GM19463 (cell line): ENCODE measurements around the gene B9D1.

Source experiments
- ATAC-seq: cut with Tn5 transposase; IDR thresholded peaks from one replicate; pipeline ENCODE4 v1.9.1; 2021; ENCODE audit warnings: mild to moderate bottlenecking, moderate library complexity; ENCODE audit not compliant: unreplicated experiment

Gene B9D1

DNA sequence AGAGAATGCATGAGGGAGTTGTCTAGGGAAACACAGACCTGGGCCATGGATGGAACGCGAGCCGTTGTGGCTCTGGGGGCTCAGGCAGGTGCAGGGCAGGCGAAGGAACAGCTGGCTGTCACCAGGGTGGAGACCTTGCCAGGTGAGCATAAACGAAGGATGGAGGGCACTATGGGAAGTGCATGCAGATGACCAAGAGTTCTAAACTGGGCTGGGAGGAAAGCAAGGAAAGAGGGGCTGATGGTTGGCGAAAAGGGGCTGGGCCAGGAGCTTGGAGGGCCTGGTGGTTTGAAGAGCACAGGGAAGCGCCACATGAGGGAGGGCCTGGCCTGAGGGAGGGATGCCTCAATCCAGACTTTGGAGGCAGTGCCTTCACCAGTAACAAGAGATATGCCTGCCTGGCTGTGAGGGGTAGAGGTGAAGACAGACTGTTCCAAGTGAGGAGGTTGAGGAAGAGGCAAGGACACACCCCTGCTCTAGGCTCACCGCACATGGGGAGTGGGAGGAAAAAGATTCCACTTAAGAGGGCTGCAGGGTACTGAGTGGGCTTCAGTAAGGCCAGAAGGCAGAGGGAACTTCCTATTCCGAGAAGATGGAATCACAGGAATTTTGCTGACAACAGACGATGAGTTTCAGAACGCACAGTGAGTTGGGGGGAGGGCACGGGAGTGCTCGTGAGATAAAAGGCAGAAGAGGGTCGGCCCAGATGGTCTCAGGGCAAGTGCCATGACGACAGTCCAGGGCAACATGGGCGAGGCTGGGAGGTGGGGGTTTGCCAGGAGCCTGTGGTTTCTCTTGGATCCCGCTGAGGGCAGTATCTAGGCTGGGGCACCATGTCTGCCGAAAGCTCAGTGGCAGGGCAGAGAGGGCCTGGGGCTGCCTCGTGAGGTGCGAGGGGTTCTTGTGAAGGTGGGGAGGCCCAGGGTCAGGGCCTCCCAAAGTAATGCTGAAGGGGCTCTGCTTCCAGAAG lies 20.6 kb downstream of the B9D1 start:
- ATAC-seq: no peak

DNA sequence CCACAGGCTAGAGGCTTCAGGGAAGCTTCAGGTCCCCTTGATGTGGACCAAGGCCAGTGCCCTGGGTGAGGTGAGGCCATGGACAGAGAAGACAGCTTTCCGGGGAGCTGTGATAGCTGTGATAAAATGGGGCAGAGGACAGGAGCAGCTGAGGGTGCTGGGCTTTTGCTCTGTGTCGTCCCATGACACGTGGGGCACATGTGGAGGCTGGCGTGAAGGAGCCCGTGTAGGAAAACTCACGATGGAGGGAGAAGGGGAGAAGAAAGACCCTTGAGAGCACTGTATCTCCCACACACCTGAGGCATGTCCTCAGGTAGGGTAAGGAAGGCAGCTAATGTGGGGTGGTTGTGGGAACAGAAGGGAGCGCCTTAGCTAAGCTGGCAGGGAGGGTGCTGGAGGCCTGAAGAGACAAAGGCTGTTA lies 21.3 kb downstream of the B9D1 start:
- ATAC-seq: no peak

GRCh38 chr17:19339341-19339815 lies 23.1 kb downstream of the B9D1 start:
- ATAC-seq: no peak

DNA sequence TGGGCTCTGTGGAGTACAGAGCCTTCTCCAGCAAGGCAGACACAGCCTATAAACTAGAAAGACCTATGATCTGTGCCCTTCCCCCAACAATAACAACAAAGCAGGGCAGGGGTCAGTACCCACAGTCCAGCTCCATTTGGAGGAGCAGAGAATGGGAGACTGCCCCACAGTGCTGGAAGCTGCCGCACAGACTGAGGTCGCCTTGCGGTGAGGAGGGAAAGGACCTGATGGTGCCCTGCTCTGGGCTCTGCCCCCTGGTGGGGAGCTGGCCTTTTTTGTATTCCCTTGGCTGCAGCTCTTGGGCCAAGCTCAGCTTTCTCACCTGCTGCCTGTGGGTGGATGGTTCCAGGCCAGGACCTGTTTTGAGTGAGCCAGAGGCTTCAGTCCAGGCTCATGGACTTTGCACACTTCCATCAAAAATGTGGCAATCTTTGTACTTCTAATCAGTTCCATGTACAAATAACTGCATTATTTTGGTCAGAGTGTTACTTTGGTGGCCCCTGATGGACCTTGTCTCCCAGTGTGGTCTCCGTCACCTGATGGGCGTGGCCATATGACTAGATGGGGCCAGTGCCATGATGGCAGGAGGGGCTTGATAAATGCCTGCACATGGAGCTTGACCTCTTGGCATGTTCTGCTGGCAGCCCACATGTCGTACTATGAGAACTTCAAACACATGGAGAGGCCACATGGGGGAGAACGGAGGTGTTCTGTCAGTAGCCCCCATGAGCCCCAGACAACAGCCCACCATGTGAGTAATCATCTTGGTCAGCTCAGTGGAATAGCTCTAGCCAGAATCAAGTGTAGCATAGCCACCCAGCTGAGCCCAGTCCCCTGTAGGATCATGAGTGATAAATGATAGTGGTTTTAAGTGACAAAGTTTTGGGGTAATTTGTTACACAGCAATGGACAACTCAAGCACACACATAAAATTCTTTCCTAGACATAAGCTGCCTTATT lies 24.2 kb downstream of the B9D1 start:
- peak; percentile 57 for ATAC-seq

DNA sequence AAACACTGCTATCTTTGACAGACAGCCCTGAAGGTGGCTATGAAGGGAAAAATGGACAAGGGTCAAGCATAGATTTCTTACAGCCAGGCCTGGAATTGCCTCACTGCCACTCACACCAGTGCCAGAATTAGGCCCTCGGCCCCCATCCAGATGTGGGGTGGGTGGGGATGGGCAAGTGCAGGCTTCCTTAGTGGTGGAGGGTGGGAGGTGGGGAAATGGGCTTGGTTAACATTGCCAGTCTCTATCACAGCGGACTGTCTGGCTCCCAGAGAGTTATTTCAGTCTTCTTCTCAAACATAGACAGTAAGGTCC lies 24.9 kb downstream of the B9D1 start:
- no peak for ATAC-seq

DNA sequence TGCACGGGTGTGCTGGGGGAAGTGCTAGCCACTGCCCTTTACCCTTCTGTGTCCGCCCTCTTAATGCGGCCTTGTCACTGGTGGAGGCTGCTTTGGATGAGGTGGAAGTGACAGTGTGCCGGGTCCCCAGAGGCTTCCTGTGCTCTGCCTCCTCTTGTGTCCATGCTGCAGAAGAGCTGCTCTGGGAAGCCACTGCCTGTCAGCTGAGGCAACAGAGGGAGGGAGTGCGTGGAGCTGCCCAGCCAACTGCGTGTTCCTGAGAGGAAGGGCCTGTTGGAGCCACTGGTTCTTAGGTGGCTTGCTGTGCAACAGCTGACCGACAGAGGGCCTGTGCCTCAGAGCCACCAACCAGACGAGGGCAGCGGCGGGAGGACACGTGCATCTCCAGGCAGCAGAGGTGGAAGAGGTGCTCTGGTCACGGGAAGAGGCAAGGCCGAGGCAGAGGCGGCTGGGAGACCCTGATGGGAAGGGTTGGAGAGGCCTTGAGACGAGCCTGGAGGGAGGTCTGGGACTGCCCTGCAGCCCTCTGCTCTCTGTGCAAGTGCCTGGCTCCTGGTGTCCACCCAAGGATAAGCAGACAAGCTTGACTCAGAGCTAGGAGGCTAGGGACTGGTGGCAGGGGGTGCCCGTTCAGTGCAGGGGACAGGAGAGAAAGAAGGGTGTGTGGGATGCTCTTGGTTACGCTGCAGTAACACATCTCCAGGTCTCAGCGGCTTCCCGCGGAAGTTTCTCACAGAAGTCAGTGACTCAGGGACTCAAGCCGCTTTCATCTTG lies 25.4 kb downstream of the B9D1 start:
- ATAC-seq: no peak

- ATAC-seq: no peak
Measured at GRCh38 chr17:19335951-19336631, 26.4 kb downstream of the B9D1 start.

DNA sequence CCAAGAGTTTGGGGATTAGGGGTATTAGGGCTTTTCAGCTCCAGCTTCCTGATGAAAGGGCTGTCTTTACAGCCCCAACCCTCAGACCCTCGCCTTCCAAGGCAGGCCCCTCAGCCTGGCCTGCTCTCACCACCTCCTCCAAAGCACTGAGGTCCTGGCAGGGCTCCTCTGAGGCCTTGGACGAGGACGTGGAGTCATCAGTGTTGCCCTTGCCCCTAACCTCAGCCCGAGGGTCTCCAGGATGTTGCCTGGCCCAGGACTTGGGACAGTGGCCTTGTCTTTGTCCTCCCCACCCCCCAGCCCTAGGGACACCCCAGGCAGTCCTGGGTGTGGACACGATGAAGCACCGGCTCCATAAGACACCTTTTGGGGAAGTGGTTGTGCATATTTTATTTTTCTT lies 28.2 kb downstream of the B9D1 start:
- no peak for ATAC-seq

GRCh38 chr17:19333736-19334290 lies 28.7 kb downstream of the B9D1 start:
- ATAC-seq: no peak

DNA sequence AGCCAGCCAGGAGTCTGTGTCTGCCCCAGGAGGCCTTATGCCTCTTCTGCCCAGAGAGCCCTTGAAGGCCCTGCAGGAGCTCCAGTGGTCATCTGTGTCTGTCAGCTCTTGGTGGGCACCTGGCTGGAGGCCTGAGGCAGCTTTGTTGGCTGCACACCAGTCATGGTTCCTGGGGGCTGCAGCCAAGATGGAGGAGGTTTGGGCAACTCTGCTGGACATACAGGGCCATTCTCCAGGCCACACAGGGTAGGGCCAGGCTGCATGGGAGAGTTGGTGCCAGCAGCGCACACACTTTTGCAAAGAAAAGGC lies 29.4 kb downstream of the B9D1 start:
- ATAC-seq: no peak

DNA sequence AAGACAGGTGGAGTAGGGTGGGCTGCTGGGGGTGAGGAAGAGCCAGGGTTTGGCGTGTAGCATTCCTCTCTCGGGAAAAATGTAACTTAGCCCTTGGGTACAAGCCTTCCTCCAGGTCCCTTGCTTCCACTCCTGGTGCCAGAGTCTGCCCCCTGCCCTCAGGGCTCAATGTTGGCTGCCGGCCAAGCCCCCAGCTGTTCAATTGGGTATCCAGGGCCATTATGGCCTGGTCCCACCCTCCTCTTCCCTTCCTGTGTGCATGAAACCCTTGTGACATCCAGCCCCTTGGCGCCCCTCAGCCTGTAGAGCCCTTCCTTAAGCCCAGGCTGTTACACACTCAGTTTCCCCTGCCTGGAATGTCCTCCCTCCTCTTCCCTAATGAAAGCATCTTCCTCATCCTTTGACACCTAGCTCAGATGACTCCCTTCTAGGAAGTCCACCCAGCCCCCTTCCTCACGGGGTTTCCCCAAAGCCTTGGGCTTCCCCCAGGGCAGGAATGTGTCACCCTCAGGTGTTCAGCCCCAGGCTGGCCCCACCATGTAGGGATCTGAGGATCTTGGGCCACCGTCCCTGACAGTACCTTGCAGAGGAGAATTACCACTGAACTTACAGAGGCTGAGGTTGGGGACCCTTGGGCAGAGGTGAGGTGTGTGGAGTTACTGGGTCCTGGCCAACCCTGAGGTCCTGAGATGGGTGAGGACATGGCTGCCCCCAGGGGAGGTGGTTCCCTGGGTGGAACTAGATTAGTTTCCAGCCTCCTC lies 30.0 kb downstream of the B9D1 start:
- ATAC-seq: no peak

GRCh38 chr17:19331543-19332245 lies 30.8 kb downstream of the B9D1 start:
- no peak for ATAC-seq

DNA sequence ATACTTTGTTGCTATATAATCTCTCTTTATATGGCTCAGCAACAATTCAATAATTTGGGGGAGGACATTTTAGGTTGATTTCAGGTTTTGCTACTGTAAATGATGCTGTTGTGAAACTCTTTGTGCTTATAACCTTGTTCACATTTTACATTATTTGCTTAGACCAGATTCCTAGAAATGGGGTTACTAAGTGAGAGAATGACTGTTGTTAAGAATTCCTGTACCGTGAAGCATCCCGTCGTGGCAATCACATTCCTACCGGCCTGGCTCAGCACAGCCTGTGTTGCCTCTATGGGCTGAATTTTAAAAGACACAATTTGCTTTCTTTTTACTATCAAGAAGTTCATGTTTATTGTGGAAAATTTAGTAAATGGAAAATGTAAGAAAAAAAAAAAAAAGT lies 31.4 kb downstream of the B9D1 start:
- no peak for ATAC-seq

DNA sequence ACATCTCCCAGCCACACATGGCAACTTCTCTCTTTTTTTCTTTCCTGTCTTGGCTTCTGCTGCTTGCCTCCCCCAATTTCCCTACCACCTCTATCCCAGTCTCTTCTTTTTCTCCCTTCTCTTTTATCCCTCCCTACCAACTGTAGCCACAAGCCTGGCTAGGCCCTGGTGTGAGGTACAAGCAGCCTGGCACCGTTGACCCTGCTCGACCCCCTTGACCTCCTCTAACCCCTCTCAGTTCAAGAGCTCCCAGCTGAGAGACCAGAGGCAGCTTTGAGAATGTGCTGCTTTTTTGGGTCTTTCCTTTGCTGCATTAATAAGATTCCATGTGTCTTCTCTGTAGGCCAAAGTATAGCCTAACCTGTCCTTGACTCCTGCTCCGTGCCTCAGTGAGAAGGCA lies 32.3 kb downstream of the B9D1 start:
- no peak for ATAC-seq

DNA sequence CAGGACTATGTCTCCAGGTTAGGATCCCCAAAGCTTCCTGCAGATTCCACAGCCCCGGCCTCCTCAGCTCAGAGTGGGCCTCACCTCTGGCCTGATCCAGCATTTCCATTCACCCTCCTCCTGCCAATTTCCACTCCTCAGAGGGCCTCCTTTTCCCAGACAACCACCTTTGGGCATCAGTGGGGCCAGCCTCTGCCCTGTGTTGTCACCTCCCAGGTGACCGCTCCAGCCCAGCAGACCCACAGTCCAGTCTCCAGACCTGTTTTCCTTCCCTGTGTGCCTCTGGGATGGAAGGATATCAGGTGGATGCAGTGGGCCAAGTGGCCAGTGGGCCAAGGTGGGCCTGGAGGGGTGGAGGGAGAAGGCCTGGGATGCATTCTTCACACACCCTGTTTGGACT lies 32.7 kb downstream of the B9D1 start:
- ATAC-seq: no peak

DNA sequence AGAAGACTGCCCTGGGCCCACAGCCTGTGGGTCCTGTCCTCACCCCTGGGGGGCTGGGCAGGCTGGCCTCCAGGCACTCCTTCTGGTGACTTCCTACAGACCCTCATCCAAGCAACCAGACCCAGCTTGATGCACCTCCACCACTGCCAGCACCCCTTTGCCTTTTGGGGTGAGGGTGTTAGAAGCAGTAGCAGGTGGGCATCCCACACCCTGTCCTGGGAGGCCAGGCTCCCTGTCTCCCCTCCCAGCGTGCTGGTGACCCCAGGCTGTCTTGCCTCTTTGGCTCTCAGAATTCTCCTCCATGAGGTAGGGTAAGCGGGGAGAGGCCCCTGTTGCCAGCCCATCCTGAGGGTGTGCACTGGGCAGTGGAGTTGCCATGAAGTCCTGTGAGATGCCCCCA lies 33.4 kb downstream of the B9D1 start:
- no peak for ATAC-seq

DNA sequence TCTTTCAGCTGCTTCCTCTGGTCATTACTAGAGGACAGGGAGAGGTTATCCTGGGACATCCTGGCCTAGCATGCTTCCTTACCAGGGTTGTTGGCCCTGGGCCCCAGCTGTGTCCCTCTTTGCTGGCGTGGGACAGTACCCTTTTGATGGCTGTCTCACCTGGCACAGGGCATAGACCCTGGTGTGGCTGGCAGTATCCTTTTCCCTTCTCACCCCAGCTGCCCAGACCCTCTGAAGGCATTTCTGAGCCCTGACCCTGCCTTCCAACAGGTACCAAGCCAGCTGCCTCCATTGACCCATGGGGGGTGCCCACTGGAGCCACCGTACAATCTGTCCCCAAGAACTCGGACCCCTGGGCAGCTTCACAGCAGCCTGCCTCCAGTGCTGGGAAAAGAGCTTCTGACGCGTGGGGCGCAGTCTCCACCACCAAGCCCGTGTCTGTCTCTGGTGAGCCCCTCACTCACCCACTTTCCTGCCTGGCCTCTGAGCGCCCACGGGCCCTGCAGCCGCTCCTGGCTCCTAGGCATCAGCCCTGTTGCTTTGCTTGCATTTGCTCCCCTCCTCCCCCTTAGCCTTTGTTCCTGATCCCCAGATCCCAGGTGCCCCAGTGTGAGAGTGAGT lies 34.0 kb downstream of the B9D1 start:
- ATAC-seq: no peak

- no peak for ATAC-seq
Measured at GRCh38 chr17:19327031-19327783, 35.3 kb downstream of the B9D1 start.
